ENCODE measurements around the gene EAF1.

DNA sequence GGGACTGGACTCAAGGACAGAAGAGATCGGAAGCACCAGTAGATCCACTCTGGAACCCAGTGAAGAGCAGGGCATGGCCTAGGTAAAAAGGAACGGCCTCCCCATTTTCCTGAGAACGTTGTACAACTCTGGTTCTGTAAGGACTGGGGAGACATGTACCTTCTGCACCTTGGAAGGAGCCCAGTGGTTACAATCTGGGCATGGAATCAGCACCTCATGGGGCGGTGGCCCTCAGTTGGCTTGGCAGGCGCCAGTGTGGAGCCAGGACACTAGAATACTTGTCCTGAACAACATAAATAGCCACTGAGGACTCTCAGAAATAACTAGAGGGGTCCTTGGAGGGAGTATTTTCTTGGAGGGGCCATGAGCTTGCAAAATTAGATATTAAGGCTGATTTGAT, 25.6 kb downstream of the EAF1 start:
- TF ChIP-seq, protein P1, sequence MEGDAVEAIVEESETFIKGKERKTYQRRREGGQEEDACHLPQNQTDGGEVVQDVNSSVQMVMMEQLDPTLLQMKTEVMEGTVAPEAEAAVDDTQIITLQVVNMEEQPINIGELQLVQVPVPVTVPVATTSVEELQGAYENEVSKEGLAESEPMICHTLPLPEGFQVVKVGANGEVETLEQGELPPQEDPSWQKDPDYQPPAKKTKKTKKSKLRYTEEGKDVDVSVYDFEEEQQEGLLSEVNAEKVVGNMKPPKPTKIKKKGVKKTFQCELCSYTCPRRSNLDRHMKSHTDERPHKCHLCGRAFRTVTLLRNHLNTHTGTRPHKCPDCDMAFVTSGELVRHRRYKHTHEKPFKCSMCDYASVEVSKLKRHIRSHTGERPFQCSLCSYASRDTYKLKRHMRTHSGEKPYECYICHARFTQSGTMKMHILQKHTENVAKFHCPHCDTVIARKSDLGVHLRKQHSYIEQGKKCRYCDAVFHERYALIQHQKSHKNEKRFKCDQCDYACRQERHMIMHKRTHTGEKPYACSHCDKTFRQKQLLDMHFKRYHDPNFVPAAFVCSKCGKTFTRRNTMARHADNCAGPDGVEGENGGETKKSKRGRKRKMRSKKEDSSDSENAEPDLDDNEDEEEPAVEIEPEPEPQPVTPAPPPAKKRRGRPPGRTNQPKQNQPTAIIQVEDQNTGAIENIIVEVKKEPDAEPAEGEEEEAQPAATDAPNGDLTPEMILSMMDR (IDR thresholded peaks at IDR 0.05; ENCODE audit: control extremely low read depth in 1 of 3, insufficient read depth in 1 of 3, low read depth in 1 of 3, low read length in 3 of 3), result no peak
- TF ChIP-seq POLR2A (IDR thresholded peaks at IDR 0.05; ENCODE audit: control extremely low read depth in 1 of 2, low read depth in 2 of 2, low read length in 2 of 2), result no peak
- no peak for TF ChIP-seq EZH2 (IDR thresholded peaks at IDR 0.05; ENCODE audit: low read depth, low read length, severe bottlenecking)
- TF ChIP-seq EP300 (IDR thresholded peaks at IDR 0.05; ENCODE audit: borderline replicate concordance in 1 of 2, low read depth in 2 of 2, low read length in 2 of 2), result no peak

Data from H1 (cell line).